Esophagus muscularis mucosa (tissue), 3 donors: ENCODE measurements around the gene USP9X.
"Not testable (repeated sequence)": the region's sequence is repeated elsewhere in the genome, so short reads cannot be mapped to it uniquely, and the experiment has no call there.

Experiments
- POLR2A ChIP-seq: fragments of 450-650 bp; IDR thresholded peaks from one replicate; pipeline ENCODE4 v1.6.1; 2017; ENCODE audit warnings: antibody characterized with exemption, moderate library complexity, mild to moderate bottlenecking, low read depth
- POLR2AphosphoS5 ChIP-seq, 2 donors: sonication (generic); formaldehyde crosslinking; IDR thresholded peaks; one replicate each; pipeline ENCODE4 v1.6.1; 2017; ENCODE audit warnings: antibody characterized with exemption in 2 of 2
- TF ChIP-seq, protein P1 (sequence below), 3 experiments: fragments of 200-600 bp in 2 of 3; fragments of 450-650 bp in 1 of 3; sonication (generic) in 2 of 3; IDR thresholded peaks; one replicate each; pipeline ENCODE4 v1.5.1; 2017 to 2019; ENCODE audit warnings: antibody characterized with exemption in 3 of 3, mild to moderate bottlenecking in 2 of 3, moderate library complexity in 1 of 3

GRCh38 chrX:41285928-41286327 is 200.7 kb downstream of the USP9X start:
- TF ChIP-seq, protein P1, sequence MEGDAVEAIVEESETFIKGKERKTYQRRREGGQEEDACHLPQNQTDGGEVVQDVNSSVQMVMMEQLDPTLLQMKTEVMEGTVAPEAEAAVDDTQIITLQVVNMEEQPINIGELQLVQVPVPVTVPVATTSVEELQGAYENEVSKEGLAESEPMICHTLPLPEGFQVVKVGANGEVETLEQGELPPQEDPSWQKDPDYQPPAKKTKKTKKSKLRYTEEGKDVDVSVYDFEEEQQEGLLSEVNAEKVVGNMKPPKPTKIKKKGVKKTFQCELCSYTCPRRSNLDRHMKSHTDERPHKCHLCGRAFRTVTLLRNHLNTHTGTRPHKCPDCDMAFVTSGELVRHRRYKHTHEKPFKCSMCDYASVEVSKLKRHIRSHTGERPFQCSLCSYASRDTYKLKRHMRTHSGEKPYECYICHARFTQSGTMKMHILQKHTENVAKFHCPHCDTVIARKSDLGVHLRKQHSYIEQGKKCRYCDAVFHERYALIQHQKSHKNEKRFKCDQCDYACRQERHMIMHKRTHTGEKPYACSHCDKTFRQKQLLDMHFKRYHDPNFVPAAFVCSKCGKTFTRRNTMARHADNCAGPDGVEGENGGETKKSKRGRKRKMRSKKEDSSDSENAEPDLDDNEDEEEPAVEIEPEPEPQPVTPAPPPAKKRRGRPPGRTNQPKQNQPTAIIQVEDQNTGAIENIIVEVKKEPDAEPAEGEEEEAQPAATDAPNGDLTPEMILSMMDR (IDR thresholded peaks at IDR 0.05), result not testable (repeated sequence)
- TF ChIP-seq POLR2AphosphoS5 (IDR thresholded peaks at IDR 0.05); POLR2A: not testable (repeated sequence)
